Neural crest cell (in vitro differentiated cells): Measurements from ENCODE around the gene DLX4. TPM values are rescaled to one million over a fixed set of nuclear protein-coding genes. Genes with fewer than 3 reads are reported as not detected.

Experiments used
- DNase-seq: peaks from one replicate; pipeline ENCODE4 v3.0.0; 2021; ENCODE audit warnings: low read depth, mixed read lengths, low spot score
- H3K27ac Mint-ChIP-seq: one replicate; pipeline ENCODE4 v1.8.0; 2021; ENCODE audit warnings: mild to moderate bottlenecking, mixed read lengths; ENCODE audit not compliant: unreplicated experiment
- H3K27me3 Mint-ChIP-seq: 2 replicates; pipeline ENCODE4 v1.8.0; 2021; ENCODE audit warnings: low read depth, mild to moderate bottlenecking, mixed read lengths
- H3K36me3 Mint-ChIP-seq: 2 replicates; pipeline ENCODE4 v1.8.0; 2021; ENCODE audit warnings: low read depth, mild to moderate bottlenecking, mixed read lengths
- H3K4me1 Mint-ChIP-seq: 2 replicates; pipeline ENCODE4 v1.8.0; 2021; ENCODE audit warnings: mixed read lengths
- H3K4me3 Mint-ChIP-seq: one replicate; pipeline ENCODE4 v1.8.0; 2021; ENCODE audit warnings: mild to moderate bottlenecking, mixed read lengths
- H3K9me3 Mint-ChIP-seq: 2 replicates; pipeline ENCODE4 v1.8.0; 2021; ENCODE audit warnings: mixed read lengths
- total RNA-seq: library from RNA; stranded (reverse); gene quantifications from 2 replicates; pipeline ENCODE4 v1.2.1, GENCODE V29; 2021
- TF ChIP-seq, protein P1 (sequence below): fragments of 200-600 bp; sonication (generic); conservative IDR thresholded peaks from 2 replicates; pipeline ENCODE4 v1.5.0; 2021; ENCODE audit warnings: antibody characterized with exemption, mild to moderate bottlenecking

DLX4 gene
- total RNA-seq, 1 donor from 2014 or later, result 0.49 TPM

GRCh38 chr17:49992933-49993422 lies 24.0 kb downstream of the DLX4 start:
- Mint-ChIP-seq H3K36me3 (no peaks in the 10 kb centered on the region), H3K27me3 (peaks cover 95% of the 10 kb centered on the region), H3K27ac (no peak overlapping the region), H3K9me3 (no peaks in the 10 kb centered on the region), H3K4me1 (peaks cover 27% of the 10 kb centered on the region), H3K4me3 (peak overlapping the region; percentile 69)
- DNase-seq, result no peak
- TF ChIP-seq, protein P1, sequence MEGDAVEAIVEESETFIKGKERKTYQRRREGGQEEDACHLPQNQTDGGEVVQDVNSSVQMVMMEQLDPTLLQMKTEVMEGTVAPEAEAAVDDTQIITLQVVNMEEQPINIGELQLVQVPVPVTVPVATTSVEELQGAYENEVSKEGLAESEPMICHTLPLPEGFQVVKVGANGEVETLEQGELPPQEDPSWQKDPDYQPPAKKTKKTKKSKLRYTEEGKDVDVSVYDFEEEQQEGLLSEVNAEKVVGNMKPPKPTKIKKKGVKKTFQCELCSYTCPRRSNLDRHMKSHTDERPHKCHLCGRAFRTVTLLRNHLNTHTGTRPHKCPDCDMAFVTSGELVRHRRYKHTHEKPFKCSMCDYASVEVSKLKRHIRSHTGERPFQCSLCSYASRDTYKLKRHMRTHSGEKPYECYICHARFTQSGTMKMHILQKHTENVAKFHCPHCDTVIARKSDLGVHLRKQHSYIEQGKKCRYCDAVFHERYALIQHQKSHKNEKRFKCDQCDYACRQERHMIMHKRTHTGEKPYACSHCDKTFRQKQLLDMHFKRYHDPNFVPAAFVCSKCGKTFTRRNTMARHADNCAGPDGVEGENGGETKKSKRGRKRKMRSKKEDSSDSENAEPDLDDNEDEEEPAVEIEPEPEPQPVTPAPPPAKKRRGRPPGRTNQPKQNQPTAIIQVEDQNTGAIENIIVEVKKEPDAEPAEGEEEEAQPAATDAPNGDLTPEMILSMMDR, result no peak

GRCh38 chr17:49993423-49994060 lies 24.6 kb downstream of the DLX4 start:
- H3K27me3 Mint-ChIP-seq, result peaks cover 95% of the 10 kb centered on the region
- no peaks in the 10 kb centered on the region for H3K9me3 Mint-ChIP-seq
- H3K27ac Mint-ChIP-seq, result no peak overlapping the region
- peak overlapping the region; percentile 84 for H3K4me3 Mint-ChIP-seq
- TF ChIP-seq, protein P1, result no peak
- no peaks in the 10 kb centered on the region for H3K36me3 Mint-ChIP-seq
- no peak for DNase-seq
- H3K4me1 Mint-ChIP-seq, result peaks cover 27% of the 10 kb centered on the region

DNA sequence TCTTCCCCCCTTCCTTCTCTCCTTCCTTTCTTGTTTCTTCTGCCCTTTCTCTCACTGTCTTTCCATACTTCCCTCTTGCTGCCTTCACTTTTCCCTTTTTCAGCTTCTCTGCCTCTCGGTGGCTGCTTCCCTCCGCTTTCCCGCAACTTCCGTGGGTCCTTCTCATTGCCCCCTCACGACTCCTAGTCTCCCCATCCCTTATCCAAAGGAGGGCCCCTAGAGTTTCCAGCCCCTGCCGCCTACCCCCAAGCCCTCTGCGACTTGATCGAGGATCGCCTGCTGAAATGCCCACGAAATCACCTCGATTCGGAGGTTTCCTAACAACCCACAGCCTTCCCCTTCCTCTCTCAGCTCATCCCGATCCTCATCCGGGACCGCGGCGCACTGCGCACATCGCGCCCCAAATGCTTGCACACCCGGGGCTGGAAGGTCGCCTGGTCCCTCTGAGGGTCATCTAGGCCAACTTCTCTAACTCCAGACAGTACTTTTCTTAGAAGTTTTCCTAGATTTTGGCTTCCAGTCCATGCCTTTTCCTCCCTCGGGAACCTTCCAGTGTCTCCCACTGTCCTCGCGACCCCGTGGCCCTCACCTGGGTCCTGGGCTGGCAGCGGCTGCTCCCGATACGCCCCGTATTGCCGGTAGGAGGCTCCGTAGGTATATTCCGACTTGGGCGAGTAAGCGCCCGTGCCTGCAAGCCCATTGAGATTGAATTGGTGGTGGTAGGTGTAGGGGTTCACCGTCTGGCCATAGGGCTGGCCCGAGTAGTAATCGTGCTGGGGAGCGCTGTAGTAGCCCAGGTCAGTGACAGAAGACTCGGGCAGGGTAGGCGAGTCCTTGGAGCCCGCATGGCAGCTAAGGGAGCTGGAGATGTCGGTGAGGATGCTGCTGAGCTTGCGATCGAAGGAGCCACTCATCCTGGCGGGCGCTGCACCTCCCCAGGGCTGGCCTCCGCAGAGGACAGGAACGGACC lies 25.4 kb downstream of the DLX4 start:
- peaks cover 27% of the 10 kb centered on the region for H3K4me1 Mint-ChIP-seq
- H3K27me3 Mint-ChIP-seq, result peaks cover 94% of the 10 kb centered on the region

DNA sequence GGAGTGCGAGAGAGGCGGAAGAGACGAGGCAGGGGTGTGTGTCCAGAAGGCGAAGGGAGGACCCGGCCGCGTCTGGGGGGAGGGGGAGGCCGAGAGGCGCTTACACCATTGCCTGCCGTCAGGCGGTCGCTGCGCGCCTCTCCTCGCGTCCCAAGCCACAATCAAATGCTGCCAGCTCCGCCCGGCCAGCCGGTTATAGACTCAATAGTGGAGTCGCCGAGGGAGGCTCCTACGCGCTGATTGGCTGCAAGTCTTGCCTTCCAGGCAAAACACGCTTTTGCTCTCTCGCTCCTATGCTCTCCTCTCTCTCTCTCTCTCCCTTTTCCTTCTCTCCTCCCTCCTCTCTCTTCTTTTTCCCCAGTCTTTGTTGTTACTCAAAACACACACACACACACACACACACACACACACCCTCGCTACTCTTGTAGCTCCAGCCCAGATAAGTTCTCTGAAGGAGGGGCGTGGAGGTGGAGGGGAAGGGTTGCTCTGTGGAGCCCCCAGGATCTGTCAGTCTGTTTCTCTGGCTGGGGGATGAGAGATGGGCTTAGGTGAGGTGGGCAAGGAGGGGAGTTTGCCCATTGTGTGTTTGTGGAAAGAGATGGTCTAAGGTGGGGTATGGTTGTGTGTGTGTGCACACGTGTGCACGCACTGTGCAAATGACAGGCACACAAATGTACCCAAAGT lies 26.2 kb downstream of the DLX4 start, which contains the start of gene DLX3:
DLX3 (minus strand) TSS at position 170 of the 684 bp plus-strand sequence. CDS start 226 bp downstream, outside the sequence.
- H3K27ac Mint-ChIP-seq, result no peak within 1 kb of the TSS
- TF ChIP-seq, protein P1, result no peak
- peak; percentile 76 for DNase-seq
- H3K4me1 Mint-ChIP-seq, result peaks cover 27% of the 10 kb centered on the region
- H3K36me3 Mint-ChIP-seq, result no peaks in the 10 kb centered on the region
- no peaks in the 10 kb centered on the region for H3K9me3 Mint-ChIP-seq
- H3K27me3 Mint-ChIP-seq, result peaks cover 93% of the 10 kb centered on the region
- H3K4me3 Mint-ChIP-seq, result peak within 1 kb of the TSS; percentile 84

More for the DNA sequence above, 25.4 kb downstream of the DLX4 start:
- H3K9me3 Mint-ChIP-seq, result no peaks in the 10 kb centered on the region
- H3K27ac Mint-ChIP-seq, result no peak overlapping the region
- DNase-seq, result no peak
- peak overlapping the region; percentile 84 for H3K4me3 Mint-ChIP-seq
- no peaks in the 10 kb centered on the region for H3K36me3 Mint-ChIP-seq
- TF ChIP-seq, protein P1, result no peak

DNA sequence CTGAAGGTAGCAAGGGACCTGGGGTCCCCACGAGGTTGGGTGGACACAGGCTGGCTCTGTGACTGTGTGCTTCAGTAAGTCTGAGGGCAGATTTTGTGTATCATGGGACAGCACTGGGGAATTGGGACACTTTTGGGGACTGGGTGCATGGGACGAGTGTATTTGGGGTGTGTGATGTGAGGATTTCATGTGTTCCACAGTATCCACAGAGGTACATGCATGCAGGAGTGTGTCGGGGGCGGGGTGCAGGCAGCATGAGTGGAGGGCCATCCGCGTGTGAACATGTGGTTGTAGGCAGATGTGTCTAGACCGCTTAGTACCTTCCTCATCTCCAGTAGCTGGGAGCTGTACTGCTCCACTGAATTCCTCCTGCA lies 27.1 kb downstream of the DLX4 start:
- TF ChIP-seq, protein P1, result no peak
- no peak overlapping the region for H3K27ac Mint-ChIP-seq
- H3K4me3 Mint-ChIP-seq, result no peak overlapping the region
- peaks cover 27% of the 10 kb centered on the region for H3K4me1 Mint-ChIP-seq
- H3K27me3 Mint-ChIP-seq, result peaks cover 93% of the 10 kb centered on the region
- no peaks in the 10 kb centered on the region for H3K36me3 Mint-ChIP-seq
- DNase-seq, result no peak
- no peaks in the 10 kb centered on the region for H3K9me3 Mint-ChIP-seq
